Measurements from ENCODE around the gene GBA2. TPM values are rescaled to one million over a fixed set of nuclear protein-coding genes. Genes with fewer than 3 reads are reported as not detected.

GBA2 gene
- total and polyA plus RNA-seq, 2 experiments from 2014 or later, result 32.1 to 80.1 TPM

DNA sequence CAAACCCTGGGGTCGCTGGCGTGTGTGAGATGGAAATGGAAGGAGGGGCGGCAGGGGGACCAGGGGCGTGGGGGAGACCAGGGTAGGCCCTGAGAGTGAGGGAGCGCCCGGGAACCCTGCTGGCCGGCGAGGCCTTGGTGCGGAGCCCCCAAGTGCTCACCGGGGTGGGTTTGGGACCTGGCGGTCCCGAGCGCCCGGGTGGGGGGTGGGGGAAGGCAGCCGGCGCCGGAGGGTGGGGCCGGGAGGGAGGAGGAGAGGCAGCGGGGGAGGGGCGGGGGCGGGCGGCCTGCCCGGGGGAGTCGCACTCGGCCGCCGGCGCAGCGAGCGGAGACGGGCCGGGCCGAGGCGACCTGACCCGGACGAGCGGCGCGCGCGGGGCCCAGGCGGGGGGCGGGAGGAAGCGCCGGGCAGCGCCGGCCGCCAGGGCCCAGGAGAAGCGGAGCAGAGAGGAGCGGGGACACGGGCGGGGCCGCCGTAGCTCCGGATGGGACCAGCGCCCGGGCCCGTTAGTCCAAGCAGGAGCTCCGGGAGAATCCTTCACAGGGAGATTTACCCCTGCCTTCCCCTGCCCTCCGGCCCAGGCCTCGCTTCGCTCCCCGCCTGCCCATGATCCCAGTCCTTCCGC is 42.4 kb upstream of the GBA2 start, which contains the start of gene NPR2:
NPR2 (plus strand) TSS at position 295 of the 625 bp plus-strand sequence. CDS start 818 bp downstream, outside the sequence.
- H3K4me1 Mint-ChIP-seq, result peaks cover 21% of the 10 kb centered on the region
- peak within 1 kb of the TSS; percentile 91 for H3K4me2 ChIP-seq
- 0 out of 2 replicates have a peak, but pooled peaks cover 3% of the 10 kb centered on the region for H3K36me3 ChIP-seq (ENCODE audit: insufficient read depth)
- peaks cover 10% of the 10 kb centered on the region for H3K4me1 ChIP-seq (ENCODE audit: insufficient read depth)
- peaks cover 7% of the 10 kb centered on the region; the same call in 1 of the 2 replicates for H3K27me3 ChIP-seq (ENCODE audit: insufficient read depth)
- H3K27ac ChIP-seq (ENCODE audit: low read depth), result no peak within 1 kb of the TSS
- DNase-seq (ENCODE audit: low spot score), result peak; percentile 58
- no peaks in the 10 kb centered on the region for H3K79me2 ChIP-seq (replicated peaks; ENCODE audit: insufficient read depth)
- no peaks in the 10 kb centered on the region; the same call in 1 of the 2 replicates for H4K20me1 ChIP-seq (replicated peaks; ENCODE audit: insufficient read depth)
- H3K27me3 Mint-ChIP-seq (ENCODE audit: insufficient read depth, low read depth, poor library complexity), result peaks cover 14% of the 10 kb centered on the region
- peak within 1 kb of the TSS; percentile 92 for H2AFZ ChIP-seq
- no peaks in the 10 kb centered on the region for H3K9me2 ChIP-seq (ENCODE audit: insufficient read depth)
- H3K27ac Mint-ChIP-seq, result no peak within 1 kb of the TSS
- peak; percentile 62 for ATAC-seq
- H3K36me3 Mint-ChIP-seq (ENCODE audit: low read depth), result peaks cover 10% of the 10 kb centered on the region
- H3K4me3 Mint-ChIP-seq, result peak within 1 kb of the TSS; percentile 80
- TF ChIP-seq ZNF331 (CRISPR knock-in tag; IDR thresholded peaks at IDR 0.05; ENCODE audit: low read depth), result no peak
- TF ChIP-seq, protein P1, sequence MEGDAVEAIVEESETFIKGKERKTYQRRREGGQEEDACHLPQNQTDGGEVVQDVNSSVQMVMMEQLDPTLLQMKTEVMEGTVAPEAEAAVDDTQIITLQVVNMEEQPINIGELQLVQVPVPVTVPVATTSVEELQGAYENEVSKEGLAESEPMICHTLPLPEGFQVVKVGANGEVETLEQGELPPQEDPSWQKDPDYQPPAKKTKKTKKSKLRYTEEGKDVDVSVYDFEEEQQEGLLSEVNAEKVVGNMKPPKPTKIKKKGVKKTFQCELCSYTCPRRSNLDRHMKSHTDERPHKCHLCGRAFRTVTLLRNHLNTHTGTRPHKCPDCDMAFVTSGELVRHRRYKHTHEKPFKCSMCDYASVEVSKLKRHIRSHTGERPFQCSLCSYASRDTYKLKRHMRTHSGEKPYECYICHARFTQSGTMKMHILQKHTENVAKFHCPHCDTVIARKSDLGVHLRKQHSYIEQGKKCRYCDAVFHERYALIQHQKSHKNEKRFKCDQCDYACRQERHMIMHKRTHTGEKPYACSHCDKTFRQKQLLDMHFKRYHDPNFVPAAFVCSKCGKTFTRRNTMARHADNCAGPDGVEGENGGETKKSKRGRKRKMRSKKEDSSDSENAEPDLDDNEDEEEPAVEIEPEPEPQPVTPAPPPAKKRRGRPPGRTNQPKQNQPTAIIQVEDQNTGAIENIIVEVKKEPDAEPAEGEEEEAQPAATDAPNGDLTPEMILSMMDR (conservative IDR thresholded peaks at IDR 0.05; ENCODE audit: low read depth in 2 of 2), result no peak
- TF ChIP-seq POLR2AphosphoS5 (IDR thresholded peaks at IDR 0.05; ENCODE audit: low read depth), result no peak
- no peak for TF ChIP-seq CREB1 (CRISPR knock-in tag; IDR thresholded peaks at IDR 0.05; ENCODE audit: low read depth)
- no peak for TF ChIP-seq EZH2 (IDR thresholded peaks at IDR 0.05; ENCODE audit: low read depth, unreplicated experiment)
- TF ChIP-seq, protein P2, sequence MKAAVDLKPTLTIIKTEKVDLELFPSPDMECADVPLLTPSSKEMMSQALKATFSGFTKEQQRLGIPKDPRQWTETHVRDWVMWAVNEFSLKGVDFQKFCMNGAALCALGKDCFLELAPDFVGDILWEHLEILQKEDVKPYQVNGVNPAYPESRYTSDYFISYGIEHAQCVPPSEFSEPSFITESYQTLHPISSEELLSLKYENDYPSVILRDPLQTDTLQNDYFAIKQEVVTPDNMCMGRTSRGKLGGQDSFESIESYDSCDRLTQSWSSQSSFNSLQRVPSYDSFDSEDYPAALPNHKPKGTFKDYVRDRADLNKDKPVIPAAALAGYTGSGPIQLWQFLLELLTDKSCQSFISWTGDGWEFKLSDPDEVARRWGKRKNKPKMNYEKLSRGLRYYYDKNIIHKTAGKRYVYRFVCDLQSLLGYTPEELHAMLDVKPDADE (IDR thresholded peaks at IDR 0.05), result no peak
- TF ChIP-seq REST (IDR thresholded peaks at IDR 0.05; ENCODE audit: unreplicated experiment), result no peak
- no peak for TF ChIP-seq EZH2phosphoT487 (IDR thresholded peaks at IDR 0.05; ENCODE audit: unreplicated experiment)
- H3K9me3 Mint-ChIP-seq, result no peaks in the 10 kb centered on the region; the same call in 2 of the 3 replicates
- H3K4me3 ChIP-seq, result peak within 1 kb of the TSS; percentile 64
- no peaks in the 10 kb centered on the region for H3F3A ChIP-seq (replicated peaks; ENCODE audit: low read depth)

Data from GM23338 (cell line).